Hepatocyte (in vitro differentiated cells): Measurements from ENCODE around the gene LENEP. TPM values are rescaled to one million over a fixed set of nuclear protein-coding genes. Genes with fewer than 3 reads are reported as not detected.

Source experiments
- DNase-seq: peaks from one replicate; pipeline ENCODE4 v3.0.0-alpha.2; 2016; ENCODE audit warnings: low spot score
- H2AFZ ChIP-seq: fragments of 200-600 bp; sonication (generic); 2 replicates; pipeline ENCODE4 v1.6.0; 2016; ENCODE audit warnings: antibody characterized with exemption, mild to moderate bottlenecking
- H3K27ac ChIP-seq: fragments of 200-600 bp; sonication (generic); 2 replicates; pipeline ENCODE4 v1.5.1; 2016; ENCODE audit warnings: mild to moderate bottlenecking
- H3K27me3 ChIP-seq: fragments of 200-600 bp; sonication (generic); 2 replicates; pipeline ENCODE4 v1.6.1; 2016
- H3K36me3 ChIP-seq: fragments of 200-600 bp; sonication (generic); replicated peaks from 2 replicates; pipeline ENCODE4 v1.5.1; 2016; ENCODE audit warnings: low read depth; ENCODE audit not compliant: insufficient read depth
- H3K4me1 ChIP-seq: fragments of 200-600 bp; sonication (generic); 2 replicates; pipeline ENCODE4 v1.5.1; 2016; ENCODE audit warnings: mild to moderate bottlenecking, moderate library complexity; ENCODE audit not compliant: insufficient read depth
- H3K4me2 ChIP-seq: fragments of 200-600 bp; sonication (generic); 2 replicates; pipeline ENCODE4 v1.6.0; 2016
- H3K4me3 ChIP-seq: fragments of 200-600 bp; sonication (generic); 2 replicates; pipeline ENCODE4 v1.5.1; 2016; ENCODE audit warnings: mild to moderate bottlenecking
- H3K79me2 ChIP-seq: fragments of 200-600 bp; sonication (generic); 2 replicates; pipeline ENCODE4 v1.6.0; 2017; ENCODE audit warnings: mild to moderate bottlenecking
- H3K9me2 ChIP-seq: fragments of 200-600 bp; sonication (generic); replicated peaks from 2 replicates; pipeline ENCODE4 v1.6.0; 2017; ENCODE audit warnings: mild to moderate bottlenecking; ENCODE audit not compliant: insufficient read depth
- H3K9me3 ChIP-seq: fragments of 200-600 bp; sonication (generic); 2 replicates; pipeline ENCODE4 v1.5.1; 2016; ENCODE audit warnings: low read depth, mild to moderate bottlenecking
- H4K20me1 ChIP-seq: fragments of 200-600 bp; sonication (generic); 2 replicates; pipeline ENCODE4 v1.6.0; 2016; ENCODE audit warnings: mild to moderate bottlenecking; ENCODE audit not compliant: insufficient read depth, poor library complexity, severe bottlenecking
- EZH2 ChIP-seq: fragments of 200-600 bp; sonication (generic); IDR thresholded peaks from 2 replicates; pipeline ENCODE4 v1.6.1; 2016; ENCODE audit warnings: antibody characterized with exemption, mild to moderate bottlenecking, borderline replicate concordance
- EZH2phosphoT487 ChIP-seq: fragments of 200-600 bp; sonication (generic); IDR thresholded peaks from one replicate; pipeline ENCODE4 v1.6.1; 2018; ENCODE audit warnings: antibody characterized with exemption, mild to moderate bottlenecking, low read depth, moderate library complexity; ENCODE audit not compliant: unreplicated experiment, severe bottlenecking
- WGBS: methylation state at CpG from one replicate; pipeline ENCODE4 v1.1.6; 2016; ENCODE audit warnings: low lambda C conversion rate; ENCODE audit errors: missing lambda C conversion rate; 5-methylcytosine and 5-hydroxymethylcytosine counted together
- microRNA-seq: library from miRNA; unstranded; fragments of <30 nt; microRNA quantifications from one replicate; pipeline ENCODE4, GENCODE V29; 2017
- polyA plus RNA-seq: library from polyadenylated mRNA; unstranded; fragments of >200 nt; fragmentation: Nextera tagmentation; extraction: Ambion mirVana; gene quantifications from 2 replicates; pipeline ENCODE4 v1.2.1, GENCODE V29; 2016
- small RNA-seq: library from RNA; depleted of rRNA; stranded (forward); fragments of <200 nt; gene quantifications from one replicate; pipeline ENCODE3, GENCODE V24; 2014
- total RNA-seq: library from RNA; depleted of rRNA; stranded (reverse); fragments of >200 nt; gene quantifications from 2 replicates; pipeline ENCODE4 v1.2.3, GENCODE V29; 2014
- TF ChIP-seq, protein P1 (sequence below): fragments of 200-600 bp; sonication (generic); IDR thresholded peaks from 2 replicates; pipeline ENCODE4 v1.5.1; 2016; ENCODE audit warnings: antibody characterized with exemption, mild to moderate bottlenecking; ENCODE audit not compliant: poor library complexity

The LENEP gene
- total and polyA plus RNA-seq, 2 experiments from 2014 or later: not detected

DNA sequence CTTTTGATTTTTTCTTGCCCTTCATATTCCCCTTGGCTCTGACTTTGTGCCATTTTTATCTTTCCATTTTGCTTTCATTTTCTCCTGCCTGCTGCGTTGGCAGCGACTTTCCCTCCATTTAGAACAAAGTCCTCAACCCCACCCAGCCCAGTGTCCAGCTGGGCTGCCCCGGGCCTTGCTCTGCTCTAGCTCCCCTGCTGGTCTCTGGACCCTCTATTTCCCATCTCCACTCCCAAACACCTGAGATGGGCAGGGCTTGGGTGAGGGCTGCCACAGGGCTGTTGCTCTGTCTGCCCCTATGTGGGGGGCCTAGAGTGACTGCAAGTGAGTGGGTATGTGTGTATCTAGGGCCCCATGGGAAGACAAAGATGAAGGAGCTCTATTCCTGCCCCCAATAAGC is 50.4 kb downstream of the LENEP start:
- TF ChIP-seq EZH2: no peak
- no peak for TF ChIP-seq EZH2phosphoT487
- TF ChIP-seq, protein P1, sequence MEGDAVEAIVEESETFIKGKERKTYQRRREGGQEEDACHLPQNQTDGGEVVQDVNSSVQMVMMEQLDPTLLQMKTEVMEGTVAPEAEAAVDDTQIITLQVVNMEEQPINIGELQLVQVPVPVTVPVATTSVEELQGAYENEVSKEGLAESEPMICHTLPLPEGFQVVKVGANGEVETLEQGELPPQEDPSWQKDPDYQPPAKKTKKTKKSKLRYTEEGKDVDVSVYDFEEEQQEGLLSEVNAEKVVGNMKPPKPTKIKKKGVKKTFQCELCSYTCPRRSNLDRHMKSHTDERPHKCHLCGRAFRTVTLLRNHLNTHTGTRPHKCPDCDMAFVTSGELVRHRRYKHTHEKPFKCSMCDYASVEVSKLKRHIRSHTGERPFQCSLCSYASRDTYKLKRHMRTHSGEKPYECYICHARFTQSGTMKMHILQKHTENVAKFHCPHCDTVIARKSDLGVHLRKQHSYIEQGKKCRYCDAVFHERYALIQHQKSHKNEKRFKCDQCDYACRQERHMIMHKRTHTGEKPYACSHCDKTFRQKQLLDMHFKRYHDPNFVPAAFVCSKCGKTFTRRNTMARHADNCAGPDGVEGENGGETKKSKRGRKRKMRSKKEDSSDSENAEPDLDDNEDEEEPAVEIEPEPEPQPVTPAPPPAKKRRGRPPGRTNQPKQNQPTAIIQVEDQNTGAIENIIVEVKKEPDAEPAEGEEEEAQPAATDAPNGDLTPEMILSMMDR: no peak
- Histone ChIP-seq H3K79me2 (no peaks in the 10 kb centered on the region), H3K36me3 (no peaks in the 10 kb centered on the region), H3K27ac (peak overlapping the region; percentile 26), H3K4me3 (no peak overlapping the region), H3K9me3 (no peaks in the 10 kb centered on the region), H3K9me2 (no peaks in the 10 kb centered on the region), H3K27me3 (no peaks in the 10 kb centered on the region), H4K20me1 (no peaks in the 10 kb centered on the region), H2AFZ (no peak overlapping the region), H3K4me2 (no peak overlapping the region), H3K4me1 (peaks cover 3% of the 10 kb centered on the region)
- WGBS: 76% methylated on average over 3 of the region's 3 CpGs
- DNase-seq: no peak

Small RNA genes within 50 kb of the gene (microRNA-seq; reads per million reads assigned to microRNA genes)
- gene MIR4258: not detected

Small RNA genes within 50 kb of the gene (small RNA-seq; reads per million reads assigned to genes)
- gene MIR4258 (not detected), gene RF00017 (not detected)

Other genes starting within 250 kb of the LENEP start
- 0.36 and 0.67 TPM in 2 replicates for gene KCNN3, start 123.3 kb upstream of the LENEP start, total RNA-seq
- 0.56 and 1.3 TPM in 2 replicates for gene KCNN3, start 123.3 kb upstream of the LENEP start, polyA plus RNA-seq
- gene PMVK, start 56.9 kb upstream of the LENEP start, total RNA-seq: 12.5 and 18.5 TPM in 2 replicates
- gene PMVK, start 56.9 kb upstream of the LENEP start, polyA plus RNA-seq: 53.5 and 59.2 TPM in 2 replicates
- gene PBXIP1, start 37.5 kb upstream of the LENEP start, total RNA-seq: 52.4 and 53.0 TPM in 2 replicates
- gene PBXIP1, start 37.5 kb upstream of the LENEP start, polyA plus RNA-seq: 61.0 and 65.5 TPM in 2 replicates
- gene PYGO2, start 31.8 kb upstream of the LENEP start, total RNA-seq: 20.2 and 21.8 TPM in 2 replicates
- gene PYGO2, start 31.8 kb upstream of the LENEP start, polyA plus RNA-seq: 22.3 and 28.3 TPM in 2 replicates
- 81.8 and 95.6 TPM in 2 replicates for gene SHC1, start 22.8 kb upstream of the LENEP start, total RNA-seq
- 107 and 120 TPM in 2 replicates for gene SHC1, start 22.8 kb upstream of the LENEP start, polyA plus RNA-seq
- gene CKS1B, start 18.9 kb upstream of the LENEP start, total RNA-seq: 40.4 and 41.5 TPM in 2 replicates
- gene CKS1B, start 18.9 kb upstream of the LENEP start, polyA plus RNA-seq: 91.3 and 102 TPM in 2 replicates
- gene FLAD1, start 10.2 kb upstream of the LENEP start, total RNA-seq: 25.6 and 27.7 TPM in 2 replicates
- 42.8 and 45.1 TPM in 2 replicates for gene FLAD1, start 10.2 kb upstream of the LENEP start, polyA plus RNA-seq
- gene ZBTB7B, start 9.2 kb downstream of the LENEP start, total RNA-seq: 27.3 and 29.2 TPM in 2 replicates
- gene ZBTB7B, start 9.2 kb downstream of the LENEP start, polyA plus RNA-seq: 13.3 and 13.5 TPM in 2 replicates
- gene DCST2, start 40.2 kb downstream of the LENEP start, total RNA-seq: 0.04 and 1.6 TPM in 2 replicates
- 0.40 and 0.47 TPM in 2 replicates for gene DCST2, start 40.2 kb downstream of the LENEP start, polyA plus RNA-seq
- 0.60 TPM in 1 of 2 replicates, not detected in the other for gene DCST1, start 40.2 kb downstream of the LENEP start, total RNA-seq
- 0.12 TPM in 1 of 2 replicates, not detected in the other for gene DCST1, start 40.2 kb downstream of the LENEP start, polyA plus RNA-seq
- gene ADAM15, start 57.7 kb downstream of the LENEP start, total RNA-seq: 44.8 and 55.7 TPM in 2 replicates
- 108 and 117 TPM in 2 replicates for gene ADAM15, start 57.7 kb downstream of the LENEP start, polyA plus RNA-seq
- gene EFNA4, start 70.2 kb downstream of the LENEP start, total RNA-seq: 20.5 and 21.3 TPM in 2 replicates
- 16.3 and 18.1 TPM in 2 replicates for gene EFNA4, start 70.2 kb downstream of the LENEP start, polyA plus RNA-seq
- gene EFNA3, start 85.3 kb downstream of the LENEP start, total RNA-seq: 4.0 and 5.5 TPM in 2 replicates
- 10.3 and 13.1 TPM in 2 replicates for gene EFNA3, start 85.3 kb downstream of the LENEP start, polyA plus RNA-seq
- gene EFNA1, start 134.3 kb downstream of the LENEP start, total RNA-seq: 78.7 and 94.8 TPM in 2 replicates
- gene EFNA1, start 134.3 kb downstream of the LENEP start, polyA plus RNA-seq: 137 and 172 TPM in 2 replicates
- 75.3 and 88.6 TPM in 2 replicates for gene SLC50A1, start 142.3 kb downstream of the LENEP start, total RNA-seq
- 111 and 115 TPM in 2 replicates for gene SLC50A1, start 142.3 kb downstream of the LENEP start, polyA plus RNA-seq
- 94.2 and 121 TPM in 2 replicates for gene DPM3, start 146.9 kb downstream of the LENEP start, total RNA-seq
- 84.1 and 96.3 TPM in 2 replicates for gene DPM3, start 146.9 kb downstream of the LENEP start, polyA plus RNA-seq
- 191 and 209 TPM in 2 replicates for gene KRTCAP2, start 179.7 kb downstream of the LENEP start, total RNA-seq
- gene KRTCAP2, start 179.7 kb downstream of the LENEP start, polyA plus RNA-seq: 440 and 454 TPM in 2 replicates
- 1.1 and 1.2 TPM in 2 replicates for gene TRIM46, start 180.3 kb downstream of the LENEP start, total RNA-seq
- gene TRIM46, start 180.3 kb downstream of the LENEP start, polyA plus RNA-seq: 1.9 and 2.1 TPM in 2 replicates
- 19.8 and 20.3 TPM in 2 replicates for gene THBS3, start 214.3 kb downstream of the LENEP start, total RNA-seq
- 39.9 and 41.6 TPM in 2 replicates for gene THBS3, start 214.3 kb downstream of the LENEP start, polyA plus RNA-seq
- 42.1 and 49.4 TPM in 2 replicates for gene MTX1, start 215.1 kb downstream of the LENEP start, total RNA-seq
- gene MTX1, start 215.1 kb downstream of the LENEP start, polyA plus RNA-seq: 78.2 and 82.0 TPM in 2 replicates